HG03066 (cell line): ENCODE data around the gene PTBP3.
"Not testable (repeated sequence)": the region's sequence is repeated elsewhere in the genome, so short reads cannot be mapped to it uniquely, and the experiment has no call there.

ENCODE experiments used
- ATAC-seq: cut with Tn5 transposase; IDR thresholded peaks from one replicate; pipeline ENCODE4 v1.9.1; 2021; ENCODE audit warnings: low read depth; ENCODE audit not compliant: unreplicated experiment

Gene PTBP3, protein sequence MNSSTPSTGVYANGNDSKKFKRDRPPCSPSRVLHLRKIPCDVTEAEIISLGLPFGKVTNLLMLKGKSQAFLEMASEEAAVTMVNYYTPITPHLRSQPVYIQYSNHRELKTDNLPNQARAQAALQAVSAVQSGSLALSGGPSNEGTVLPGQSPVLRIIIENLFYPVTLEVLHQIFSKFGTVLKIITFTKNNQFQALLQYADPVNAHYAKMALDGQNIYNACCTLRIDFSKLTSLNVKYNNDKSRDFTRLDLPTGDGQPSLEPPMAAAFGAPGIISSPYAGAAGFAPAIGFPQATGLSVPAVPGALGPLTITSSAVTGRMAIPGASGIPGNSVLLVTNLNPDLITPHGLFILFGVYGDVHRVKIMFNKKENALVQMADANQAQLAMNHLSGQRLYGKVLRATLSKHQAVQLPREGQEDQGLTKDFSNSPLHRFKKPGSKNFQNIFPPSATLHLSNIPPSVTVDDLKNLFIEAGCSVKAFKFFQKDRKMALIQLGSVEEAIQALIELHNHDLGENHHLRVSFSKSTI

DNA sequence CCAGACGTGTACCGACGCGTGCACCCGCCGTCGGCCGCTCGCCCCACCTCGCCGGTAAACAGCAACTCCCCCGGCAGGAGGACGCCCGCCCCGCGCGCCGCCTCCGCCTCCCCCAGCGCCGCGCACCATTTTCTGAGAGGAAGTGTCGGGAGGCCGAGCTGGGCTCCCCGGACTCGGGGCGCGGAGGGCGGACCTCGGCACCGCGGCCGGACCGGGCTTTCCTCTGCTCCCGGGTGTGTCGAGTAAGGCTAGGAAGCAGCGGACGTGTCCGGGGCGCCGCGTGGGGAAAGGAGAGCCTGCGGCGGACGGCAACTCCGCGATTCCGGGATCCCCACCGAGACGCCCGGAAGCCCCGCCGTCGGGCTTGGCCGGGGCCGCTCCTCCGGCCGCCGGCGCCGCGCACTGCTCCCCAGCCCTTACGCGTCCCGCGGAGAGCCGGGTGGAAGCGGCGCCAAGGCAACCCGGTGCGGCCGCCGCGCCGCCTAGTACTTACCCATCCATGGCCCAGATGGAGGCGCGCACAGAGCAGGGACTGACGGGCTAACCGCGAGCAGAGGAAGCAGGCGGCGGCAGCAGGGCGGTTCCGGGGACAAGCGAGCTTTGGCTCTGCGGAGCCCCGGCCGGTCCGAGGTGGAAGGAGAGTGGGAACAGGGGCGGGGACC lies at the start of gene PTBP3:
Gene PTBP3, minus strand, starts transcription at position 643 of the 662 bp plus-strand sequence. CDS start 35,754 bp downstream, outside the sequence.
- peak; percentile 57 for ATAC-seq

DNA sequence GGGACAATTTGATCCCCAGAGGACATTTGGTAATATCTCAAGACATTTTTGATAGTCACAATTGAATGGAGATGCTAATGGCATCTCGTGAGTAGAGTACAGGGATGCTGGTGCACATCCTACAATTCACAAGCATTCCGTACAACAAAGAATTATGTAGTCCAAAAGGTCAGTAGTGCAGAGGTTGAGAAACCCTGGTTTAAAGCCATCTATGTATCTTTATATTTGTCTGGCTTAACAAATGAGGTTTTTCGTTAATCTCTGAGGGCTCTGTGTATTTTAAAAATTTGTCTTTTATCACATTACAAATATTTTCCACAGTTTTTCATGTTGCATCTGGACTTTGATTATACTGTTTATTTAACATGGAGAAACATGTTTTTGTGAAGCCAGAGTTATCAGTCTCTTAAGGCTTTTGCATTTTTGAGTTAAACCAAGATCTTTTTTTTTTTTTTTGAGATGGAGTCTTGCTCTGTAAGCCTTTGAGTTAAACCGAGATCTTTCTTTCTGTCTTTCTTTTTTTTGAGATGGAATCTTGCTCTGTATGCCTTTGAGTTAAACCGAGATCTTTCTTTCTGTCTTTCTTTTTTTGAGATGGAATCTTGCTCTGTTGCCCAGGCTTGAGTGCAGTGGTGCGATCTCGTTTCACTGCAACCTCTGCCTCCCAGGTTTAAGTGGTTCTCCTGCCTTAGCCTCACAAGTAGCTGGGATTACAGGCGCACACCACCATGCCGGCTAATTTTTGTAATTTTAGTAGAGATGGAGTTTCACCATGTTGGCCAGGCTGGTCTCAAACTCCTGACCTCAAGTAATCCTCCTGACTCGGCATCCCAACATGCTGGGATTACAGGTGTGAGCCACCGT lies 49.3 kb upstream of the PTBP3 start:
- ATAC-seq: no peak

DNA sequence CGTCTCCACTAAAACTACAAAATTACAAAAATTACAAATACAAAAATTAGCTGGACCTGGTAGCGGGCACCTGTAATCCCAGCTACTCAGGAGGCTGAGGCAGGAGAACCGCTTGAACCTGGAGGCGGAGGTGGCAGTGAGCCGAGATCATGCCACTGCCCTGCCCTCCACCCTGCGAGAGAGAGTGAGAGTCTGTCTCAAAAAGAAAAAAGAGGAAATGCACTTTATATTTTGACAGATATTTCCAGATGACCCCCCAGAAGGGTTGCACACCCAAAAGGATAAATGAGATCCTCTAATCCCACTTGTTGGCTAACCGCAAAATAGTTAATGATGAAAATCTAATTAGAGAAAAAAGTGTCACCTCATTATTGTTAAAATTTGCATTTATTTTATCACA lies 48.6 kb upstream of the PTBP3 start:
- no peak for ATAC-seq

DNA sequence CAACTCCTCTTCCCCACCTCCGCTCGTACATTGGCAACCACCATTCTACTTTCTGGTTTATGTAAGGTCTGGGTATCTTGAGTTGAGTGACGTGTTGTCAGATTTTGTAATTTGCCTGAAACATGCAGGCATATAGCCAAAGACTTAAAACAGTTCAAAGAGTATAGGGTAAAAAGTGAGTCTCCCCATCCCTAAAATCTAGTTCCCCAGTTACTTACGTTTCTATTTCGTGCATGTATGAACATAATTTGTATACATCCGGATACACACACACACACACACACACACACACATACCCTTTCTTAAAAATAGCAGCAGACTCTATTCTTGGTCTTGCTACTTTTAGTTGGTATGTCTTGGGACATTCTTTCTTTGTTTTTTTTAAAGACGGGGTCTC lies 47.4 kb upstream of the PTBP3 start:
- ATAC-seq: no peak

DNA sequence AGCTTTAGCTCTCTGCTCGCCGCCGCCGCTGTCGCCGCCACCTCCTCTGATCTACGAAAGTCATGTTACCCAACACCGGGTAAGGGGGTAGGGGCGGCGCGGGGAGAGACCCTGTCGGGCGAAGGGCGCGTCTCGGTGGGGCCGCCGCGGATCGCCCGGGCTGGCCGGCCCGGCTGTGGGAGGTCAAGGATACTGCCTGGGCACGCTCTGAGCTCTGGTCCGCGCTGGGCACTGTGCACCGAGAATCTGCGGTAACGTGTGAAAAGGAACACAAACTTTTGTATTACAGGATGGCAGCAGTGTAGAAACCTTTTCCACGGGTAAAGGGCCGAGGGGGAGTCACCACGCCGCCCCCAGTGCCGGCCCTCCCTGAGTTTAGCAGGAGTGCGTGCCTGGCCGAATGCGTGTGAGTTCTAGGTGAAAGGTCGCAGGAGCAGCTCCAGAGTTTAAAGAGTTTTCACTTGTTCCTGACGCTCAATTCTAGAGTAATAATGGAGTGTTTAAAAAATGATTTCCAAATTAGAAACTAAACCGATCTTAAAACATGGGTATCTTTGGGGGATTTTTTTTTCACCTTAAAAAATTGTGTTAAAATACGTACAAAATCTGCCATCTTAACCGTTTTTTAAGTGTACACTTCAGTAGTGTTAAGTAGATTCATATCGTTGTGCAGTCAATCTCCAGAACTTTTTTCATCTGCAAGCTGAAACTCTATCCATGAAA lies 46.8 kb upstream of the PTBP3 start, which contains the start of gene HSDL2:
Gene HSDL2, plus strand, starts transcription at position 7 of the 723 bp plus-strand sequence. Its CDS starts 56 bp downstream, at position 63.
- peak; percentile 28 for ATAC-seq

DNA sequence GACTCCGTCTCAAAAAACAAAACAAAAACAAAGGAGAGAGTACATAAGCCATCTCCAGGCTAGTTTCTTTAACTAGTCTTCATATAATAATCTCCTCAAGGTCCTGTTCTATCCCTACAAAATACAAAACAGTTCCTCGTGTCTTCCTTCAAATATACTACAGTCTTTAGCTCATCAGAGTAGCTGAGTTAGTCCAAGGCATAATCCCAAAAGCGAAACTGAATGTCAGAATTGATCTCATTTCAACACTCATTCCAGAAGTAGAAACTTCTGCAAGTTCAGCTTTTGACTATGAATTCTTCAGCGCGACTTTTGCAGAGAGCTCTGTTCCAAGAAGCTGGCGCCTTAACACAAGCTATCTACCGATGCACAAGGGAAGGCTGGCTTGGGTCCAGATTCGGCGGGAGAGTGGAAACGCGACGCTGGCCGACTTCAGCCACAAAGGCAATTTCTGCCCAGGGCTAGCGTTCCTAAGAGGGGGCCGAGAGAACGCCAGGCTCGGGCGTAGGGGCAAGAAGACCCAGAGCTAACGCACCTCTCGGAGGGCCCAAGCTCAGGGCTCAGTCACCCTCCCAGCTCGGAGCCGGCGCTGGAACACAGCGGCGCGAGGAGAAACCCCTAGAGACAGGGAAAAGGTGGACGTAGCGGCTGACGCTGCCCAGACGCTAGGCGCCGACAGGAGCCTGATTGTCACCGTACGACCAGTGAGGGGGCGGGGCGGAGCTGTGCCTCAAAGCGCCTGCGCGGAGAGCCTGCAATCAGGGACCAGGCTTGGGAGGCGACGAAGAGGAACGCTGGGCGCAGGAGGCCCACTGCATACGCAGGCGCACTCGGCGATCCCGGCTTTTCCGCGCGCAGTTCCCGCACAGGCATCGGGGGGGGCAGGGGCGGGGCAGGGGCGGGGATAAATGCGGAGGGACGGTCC lies 46.0 kb upstream of the PTBP3 start:
- peak; percentile 81 for ATAC-seq

DNA sequence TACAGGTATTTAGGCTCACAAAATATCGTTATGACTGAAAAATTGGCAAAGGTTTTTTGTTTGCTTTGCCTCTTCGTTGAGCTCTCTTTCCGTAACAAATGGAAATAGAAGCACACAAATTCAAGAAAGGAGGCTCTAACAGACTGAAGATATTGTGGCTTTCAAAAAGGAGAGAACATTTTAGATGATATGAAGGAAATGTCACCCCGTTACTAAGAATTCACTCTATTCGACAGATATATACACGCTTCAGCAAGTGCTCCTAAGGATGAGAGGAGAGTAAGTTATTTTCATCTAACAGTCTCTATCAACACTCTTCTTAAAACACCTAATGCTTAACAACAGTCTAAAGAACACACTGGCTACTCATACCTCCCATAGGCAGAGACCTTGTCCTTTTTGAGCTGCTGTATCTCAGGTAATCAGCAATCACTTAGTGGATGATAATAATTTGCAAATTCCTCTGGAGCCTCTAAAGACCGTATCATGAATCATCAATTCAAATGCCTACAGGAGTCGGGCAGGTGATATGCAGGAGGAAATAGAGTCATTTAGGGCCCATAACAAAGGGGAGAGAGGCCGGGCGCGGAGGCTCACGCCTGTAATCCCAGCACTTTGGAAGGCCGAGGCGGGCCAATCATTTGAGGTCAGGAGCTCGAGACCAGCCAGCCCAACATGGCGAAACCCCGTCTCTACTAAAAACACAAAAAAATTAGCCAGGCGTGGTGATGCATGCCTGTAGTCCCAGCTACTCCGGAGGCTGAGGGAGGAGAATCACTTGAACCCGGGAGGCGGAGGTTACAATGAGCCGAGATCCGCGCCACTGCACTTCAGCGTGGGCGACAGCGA lies 45.1 kb upstream of the PTBP3 start:
- ATAC-seq: peak; percentile 10

DNA sequence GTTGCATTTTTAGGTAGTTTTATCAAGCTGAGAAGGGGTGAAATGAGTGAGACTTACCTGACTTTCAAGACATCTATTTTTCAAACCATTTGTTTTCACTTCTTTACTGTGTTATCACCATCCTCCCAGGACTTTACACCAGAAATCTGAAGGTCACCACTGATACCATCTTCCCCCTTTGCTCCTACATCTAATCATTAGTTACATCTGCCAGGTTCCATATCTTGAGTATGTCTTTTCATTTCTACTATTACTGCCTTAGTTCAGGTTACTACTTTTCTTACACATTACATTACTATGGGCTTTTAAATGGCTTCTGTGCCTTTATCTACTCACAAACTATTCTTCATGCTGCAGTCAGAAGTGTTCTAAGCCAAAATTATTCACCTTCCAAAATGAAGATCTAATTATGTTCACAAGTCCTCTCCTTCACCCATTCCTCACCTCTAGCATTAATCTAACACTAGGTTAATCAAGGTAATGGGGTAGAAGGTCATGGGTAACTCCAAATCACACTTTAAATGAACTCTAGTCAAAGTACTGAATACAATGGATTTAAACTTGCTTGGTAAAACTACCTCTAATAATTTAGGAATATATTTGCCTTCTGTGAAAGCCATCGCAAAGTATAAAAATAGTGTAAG lies 44.4 kb upstream of the PTBP3 start:
- ATAC-seq: no peak

DNA sequence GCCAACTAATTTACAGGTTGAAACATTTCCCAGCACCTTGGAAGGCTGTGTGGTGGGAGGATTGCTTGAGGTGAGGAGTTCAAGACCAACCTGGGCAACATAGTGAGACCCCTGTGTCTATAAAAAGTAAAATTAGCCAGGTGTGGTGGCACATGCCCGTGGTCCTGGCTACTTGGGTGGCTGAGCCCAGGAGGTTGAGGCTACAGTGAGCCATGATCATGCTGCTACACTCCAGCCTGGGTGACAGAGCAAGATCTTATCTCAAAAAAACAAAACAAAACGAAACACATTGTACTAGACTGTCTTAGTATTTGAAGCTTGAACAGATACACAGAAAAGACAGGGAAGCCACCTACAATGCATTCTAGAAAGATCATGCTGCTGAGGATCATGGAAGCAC lies 43.7 kb upstream of the PTBP3 start:
- no peak for ATAC-seq

DNA sequence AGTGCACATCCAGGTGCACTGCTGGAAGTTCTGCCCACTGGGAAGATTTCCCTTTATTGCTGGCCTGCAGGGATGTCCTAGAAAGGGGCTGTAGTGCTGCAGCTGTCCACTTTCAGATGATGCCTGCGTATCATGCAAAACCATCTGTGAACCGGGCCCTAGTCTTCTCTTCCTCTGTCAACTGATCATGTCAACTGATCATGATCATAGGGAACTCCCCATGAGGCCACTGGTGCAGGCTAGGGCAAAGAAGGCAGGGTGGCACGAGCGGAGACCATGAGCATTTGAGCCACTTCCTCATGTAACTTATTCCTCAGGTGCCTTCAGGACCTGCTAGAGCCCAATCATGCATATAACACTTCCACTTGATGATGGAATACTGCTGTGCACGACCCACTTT lies 41.9 kb upstream of the PTBP3 start:
- no peak for ATAC-seq

DNA sequence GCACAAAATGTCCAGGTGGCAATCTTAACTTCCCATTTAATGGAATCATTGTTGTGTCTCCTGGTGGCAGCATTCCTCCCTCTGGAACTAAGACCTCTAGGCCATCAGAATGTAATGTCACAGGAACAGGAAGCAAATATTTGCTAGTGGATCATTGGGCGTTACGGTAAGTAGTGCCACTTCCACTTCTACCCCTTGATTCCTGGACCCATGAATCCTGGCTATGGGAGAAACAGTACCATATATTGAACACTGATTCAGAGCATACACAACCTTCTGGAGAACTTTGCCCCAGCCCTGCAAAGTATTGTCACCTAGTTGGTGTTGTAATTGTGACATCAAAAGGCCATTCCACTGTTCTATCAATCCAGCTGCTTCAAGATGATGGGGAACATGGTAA lies 40.8 kb upstream of the PTBP3 start:
- not testable (repeated sequence) for ATAC-seq

DNA sequence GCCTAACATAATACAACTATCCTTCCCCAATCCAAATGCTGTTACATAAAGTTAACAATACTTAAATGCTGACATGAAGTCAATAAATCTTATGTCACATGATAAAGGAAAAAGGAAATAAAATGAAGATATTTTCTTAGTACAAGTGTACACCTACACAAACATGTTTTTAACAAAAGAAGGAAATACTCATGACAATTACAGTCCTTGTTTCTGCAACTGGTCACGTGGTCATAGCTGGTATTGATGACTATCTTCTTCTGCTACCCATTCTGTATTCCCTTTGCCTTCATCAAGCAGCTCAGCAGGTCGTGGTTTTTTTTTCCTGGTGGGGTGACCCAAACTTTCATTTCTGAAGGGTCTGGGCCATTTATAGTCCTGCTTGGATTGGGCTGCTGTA lies 40.2 kb upstream of the PTBP3 start:
- not testable (repeated sequence) for ATAC-seq

DNA sequence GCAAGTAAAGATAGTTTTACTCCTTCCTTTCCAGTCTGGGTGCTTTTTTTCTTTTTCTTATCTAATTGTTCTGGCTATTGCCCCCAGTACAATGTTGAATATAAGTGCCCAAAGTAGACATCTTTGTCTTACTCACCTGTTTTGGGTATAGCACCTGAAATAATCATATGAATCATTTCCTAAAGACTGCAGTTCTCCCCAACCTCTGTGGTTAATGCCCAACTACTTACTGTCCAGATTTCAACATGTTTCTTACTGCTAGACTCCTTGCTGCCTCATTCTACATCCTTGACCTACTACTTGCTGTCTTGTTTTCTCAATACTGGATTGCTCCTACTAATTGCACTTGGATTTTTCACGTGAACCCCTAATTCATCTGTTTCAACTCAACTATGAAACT lies 37.6 kb upstream of the PTBP3 start:
- ATAC-seq: no peak

DNA sequence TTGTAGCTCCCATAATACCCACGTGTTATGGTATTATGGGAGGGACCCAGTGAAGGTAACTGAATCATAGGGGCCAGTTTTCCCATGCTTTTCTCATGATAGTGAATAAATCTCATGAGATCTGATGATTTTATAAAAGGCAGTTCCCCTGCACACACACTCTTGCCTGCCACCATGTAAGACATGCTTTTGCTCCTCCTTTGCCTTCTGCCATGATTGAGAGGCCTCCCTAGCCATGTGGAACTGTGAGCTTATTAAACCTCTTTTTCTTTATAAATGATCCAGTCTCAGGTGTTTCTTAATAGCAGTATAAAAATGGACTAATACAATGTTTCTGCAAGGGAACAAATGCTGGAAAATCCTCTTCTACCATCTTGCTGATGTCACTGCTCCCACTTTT lies 36.4 kb upstream of the PTBP3 start:
- no peak for ATAC-seq

DNA sequence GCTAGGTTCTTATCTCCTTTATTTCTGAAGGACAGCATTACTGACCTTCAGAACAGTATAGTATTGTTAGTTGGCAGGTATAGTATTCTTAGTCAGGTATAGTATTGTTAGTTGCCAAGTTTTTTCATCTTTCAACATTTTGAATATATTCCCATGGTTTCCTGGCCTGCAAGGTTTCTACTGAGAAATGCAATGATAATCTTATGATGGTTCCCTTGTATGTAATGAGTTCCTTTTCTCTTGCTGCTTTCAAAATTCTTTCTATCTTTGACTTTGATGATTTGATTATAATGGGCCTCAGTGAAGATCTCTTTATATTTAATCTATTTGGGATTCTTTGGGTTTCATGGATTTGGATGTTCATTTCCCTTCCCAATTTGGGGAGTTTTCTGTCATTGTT lies 34.0 kb upstream of the PTBP3 start:
- no peak for ATAC-seq

DNA sequence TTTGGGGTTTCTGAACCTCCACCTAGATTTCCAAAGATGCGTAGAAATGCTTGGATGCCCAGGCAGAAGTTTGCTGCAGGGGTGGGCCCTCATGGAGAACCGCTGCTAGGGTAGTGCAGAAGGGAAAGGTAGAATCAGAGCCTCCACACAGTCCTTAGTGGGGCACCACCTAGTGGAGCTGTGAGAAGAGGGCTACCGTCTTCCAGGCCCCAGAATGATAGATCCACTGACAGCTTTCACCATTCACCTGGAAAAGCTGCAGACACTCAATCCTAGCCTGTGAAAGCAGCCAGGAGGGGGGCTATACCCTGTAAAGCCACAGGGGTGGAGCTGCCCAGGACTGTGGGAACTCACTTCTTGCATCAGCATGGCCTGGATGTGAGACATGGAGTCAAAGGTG lies 33.2 kb upstream of the PTBP3 start:
- ATAC-seq: no peak

DNA sequence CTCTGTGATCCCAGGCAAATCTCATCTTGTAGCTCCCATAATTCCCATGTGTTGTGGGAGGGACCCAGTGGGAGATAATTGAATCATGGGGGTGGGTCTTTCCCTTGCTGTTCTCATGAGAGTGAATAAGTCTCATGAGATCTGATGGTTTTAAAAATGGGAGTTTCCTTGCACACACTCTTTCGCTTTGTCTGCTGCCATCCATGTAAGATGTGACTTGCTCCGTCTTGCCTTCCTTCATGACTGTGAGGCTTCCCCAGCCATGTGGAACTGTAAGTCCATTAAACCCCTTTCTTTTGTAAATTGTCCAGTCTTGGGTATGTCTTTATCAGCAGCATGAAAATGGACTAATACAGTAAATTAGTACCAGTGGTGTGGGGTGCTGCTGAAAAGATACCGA lies 31.8 kb upstream of the PTBP3 start:
- not testable (repeated sequence) for ATAC-seq

DNA sequence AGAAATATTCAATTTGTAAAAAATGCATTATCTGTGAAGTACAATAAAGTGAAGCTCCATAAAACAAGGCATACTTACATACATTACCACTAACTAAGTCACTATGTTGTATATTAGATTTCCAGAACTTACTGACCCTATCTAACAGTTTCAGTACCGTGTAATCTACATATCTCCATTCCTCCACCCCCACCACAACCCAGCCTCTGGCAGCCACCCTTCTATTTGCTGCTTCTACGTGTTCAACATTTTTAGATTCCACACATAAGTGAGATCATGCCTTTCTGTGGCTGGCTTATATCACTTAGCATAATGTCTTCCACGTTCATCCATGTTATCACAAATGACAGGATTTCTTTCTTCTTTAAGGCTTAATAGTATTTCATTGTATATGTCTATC lies 31.3 kb upstream of the PTBP3 start:
- no peak for ATAC-seq
